Non-pigmented ciliary epithelial cell (primary cell): ENCODE measurements around the gene AVPR2.

Experiments
- DNase-seq: peaks from one replicate; pipeline ENCODE4 v3.0.0-alpha.2; 2010; ENCODE audit warnings: low read depth

The AVPR2 gene

DNA sequence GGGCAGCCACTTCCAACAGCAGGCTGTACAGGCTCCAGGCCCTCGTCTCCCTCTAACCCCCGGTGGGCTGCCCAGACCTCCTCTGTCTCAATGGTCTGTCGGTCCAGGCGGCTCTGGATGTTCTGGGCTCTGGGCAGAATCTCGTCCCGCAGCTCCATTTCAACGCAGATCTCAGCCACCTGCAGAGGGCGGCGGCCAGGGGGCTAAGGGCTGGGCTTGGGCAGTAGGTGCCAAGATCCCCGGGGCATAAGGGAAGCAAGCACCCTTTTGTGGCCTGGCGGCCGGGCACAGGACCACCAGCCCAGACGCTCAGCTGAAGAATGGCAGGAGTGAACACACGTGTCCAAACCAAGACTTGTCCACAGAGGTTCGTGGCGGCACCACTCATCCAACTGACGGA lies 9.2 kb downstream of the AVPR2 start:
- DNase-seq, result no peak

DNA sequence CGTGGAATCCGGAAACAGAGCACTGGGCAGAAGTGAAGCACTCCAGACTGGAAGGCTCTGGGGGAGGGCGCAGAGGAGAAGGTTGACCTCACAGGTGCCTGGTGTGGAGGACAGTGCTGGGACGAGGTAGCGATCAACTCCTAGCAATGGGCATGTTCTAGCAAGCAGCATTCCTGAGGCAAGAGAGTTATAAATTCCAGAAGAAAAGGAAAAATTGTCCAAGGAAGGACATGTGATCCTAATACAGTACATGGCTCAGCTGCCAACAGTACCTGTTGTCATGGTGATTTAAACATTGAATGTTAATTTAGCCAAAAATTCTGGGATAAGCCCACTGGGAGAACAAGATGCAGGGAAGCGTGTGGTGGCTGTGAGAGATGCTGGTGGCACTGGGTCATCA lies 13.4 kb downstream of the AVPR2 start:
- no peak for DNase-seq

DNA sequence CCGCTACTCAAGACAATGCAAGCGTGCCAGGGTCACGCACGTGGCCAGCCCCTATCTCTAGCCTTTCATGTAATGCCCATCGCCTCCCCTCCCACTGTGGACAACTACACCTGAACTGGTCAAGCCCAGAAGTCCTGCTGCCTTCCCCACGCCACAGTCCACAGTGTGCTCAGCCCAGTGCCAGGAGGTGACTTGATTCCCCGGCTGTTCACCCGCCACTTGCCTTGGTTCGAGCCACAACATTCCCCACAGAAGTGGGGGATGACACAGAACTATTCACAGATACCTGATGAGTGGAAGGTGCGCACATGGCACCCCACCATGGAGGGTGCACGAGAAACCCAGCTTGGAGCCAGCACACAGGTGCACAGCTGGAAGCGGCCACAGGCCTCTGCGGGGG lies 14.8 kb downstream of the AVPR2 start:
- no peak for DNase-seq

DNA sequence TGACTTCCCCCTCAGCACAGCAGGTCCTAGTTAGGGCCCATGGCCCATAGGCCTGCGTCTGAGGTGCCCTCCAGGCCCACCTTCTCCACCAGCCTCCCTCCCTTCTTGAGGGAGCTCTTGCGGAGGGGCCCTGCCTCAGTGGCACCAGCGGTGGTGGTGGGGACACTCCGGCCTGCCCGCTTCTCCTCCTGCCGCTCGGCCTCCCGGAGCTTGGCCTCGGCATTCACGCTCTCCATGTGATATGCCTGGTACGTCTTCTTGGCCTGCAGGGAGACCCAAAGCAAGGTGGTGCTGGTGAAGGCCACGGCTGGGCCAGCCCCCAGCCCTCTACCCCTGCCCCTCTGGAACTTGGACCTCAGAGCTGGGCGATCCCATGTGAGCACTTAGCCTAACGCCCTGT lies 16.1 kb downstream of the AVPR2 start:
- DNase-seq, result no peak

DNA sequence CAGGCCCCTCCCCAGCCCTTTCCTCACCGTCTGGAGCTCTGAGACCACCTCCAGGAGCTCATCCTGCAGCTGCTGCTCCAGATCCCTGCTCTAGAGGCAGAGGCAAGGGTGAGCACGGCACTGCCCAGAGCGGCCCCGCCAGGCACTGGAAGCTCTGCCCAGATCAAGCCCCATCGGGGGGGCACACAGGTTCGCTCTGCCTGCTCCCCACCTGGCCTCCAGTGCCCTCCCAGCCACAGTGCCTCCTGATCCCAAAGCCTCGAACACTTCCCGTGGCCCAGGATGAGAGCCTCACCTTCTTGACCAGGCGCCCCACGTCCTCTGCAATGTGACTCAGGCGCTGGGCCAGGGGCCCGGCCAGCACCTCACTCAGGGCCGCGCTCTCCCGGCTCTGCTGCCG lies 16.6 kb downstream of the AVPR2 start:
- DNase-seq, result no peak

DNA sequence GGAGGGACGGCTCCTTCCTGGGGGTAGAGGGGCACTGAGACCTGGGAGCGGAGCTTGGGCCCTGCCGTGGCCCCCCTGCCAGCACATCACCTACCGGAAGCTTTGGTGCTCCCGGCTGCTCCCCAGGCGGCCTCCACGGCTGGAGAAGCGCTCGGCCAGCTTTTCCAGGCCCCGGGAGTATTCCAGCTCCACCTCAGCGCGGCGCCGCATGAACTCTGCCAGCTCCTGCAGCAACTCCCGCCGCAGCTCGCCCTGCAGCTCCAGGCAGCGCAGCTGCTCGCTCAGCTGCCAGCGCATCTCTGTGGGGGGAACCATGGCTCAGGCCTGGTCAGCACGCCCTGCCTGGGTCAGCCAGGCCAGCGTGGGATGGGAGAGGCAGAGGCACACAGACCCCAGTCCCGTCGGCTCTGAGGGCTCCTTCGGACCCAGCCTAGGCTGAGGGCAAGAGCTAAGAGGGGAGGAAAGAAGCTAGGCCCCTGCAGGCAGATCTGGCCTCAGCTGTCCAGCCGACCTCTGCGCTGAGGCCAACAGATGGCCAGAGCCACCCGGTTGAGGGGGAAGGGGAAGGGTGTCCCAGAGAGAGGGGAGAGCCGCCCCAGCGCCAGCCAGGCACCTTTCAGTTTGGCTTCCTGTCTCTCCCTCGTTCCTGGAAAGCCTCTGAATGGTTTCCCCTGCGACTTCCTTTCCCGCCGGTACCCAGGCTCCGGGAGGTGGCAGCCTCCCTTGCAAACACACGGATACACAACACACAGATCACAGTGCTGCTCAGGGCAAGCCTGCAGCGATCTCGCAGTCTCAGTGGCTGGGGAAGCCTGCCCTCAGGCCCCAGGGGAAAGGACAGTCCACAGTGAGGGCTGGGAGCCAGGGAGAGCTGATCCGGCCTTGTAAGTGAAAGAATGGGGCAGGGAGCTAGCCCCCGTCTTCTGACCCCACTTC lies 17.3 kb downstream of the AVPR2 start:
- no peak for DNase-seq

DNA sequence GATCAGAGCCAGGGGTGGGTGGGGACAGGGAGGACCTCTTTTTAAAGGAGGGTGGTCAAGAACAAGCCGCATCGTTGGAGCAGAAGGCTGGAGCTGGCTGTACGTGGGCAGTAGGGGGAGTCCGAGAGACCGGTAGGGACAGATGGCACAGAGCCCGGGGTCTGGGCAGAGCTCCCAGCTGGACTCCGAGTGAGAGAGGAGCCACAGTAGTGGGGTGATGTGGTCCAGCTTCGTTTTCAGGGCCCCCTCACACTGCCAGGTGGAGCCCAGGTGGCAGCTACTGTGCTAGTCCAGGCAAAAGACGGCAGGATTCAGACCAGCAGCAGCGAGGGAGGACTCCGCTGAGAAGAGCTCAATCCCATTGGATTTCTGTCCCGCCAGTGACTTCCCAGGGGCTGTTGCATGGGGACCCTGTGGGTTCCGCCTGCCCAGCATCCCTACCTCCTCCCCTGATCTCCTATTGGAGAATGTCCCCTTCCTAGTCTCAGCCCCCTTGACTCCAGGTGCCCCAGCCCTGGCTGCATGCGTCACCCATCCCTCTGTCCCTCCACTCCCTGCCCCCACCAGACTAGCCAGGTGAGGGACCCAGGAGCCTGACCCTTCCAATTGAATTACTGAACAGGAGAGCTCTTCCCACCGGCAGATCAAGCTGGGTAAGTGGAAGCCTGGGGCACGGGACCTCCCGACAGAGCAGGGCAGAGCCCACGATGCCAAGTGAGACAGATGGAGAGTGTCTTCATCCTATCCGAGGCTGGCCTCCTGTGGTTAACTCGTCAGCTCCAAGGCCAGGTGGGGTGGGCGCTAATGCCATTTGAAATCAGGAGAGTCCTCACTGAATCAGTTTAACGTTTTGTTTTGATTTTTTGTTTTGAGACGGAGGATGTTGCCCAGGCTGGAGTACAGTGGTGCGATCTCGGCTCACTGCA lies 18.7 kb downstream of the AVPR2 start:
- DNase-seq, result no peak

DNA sequence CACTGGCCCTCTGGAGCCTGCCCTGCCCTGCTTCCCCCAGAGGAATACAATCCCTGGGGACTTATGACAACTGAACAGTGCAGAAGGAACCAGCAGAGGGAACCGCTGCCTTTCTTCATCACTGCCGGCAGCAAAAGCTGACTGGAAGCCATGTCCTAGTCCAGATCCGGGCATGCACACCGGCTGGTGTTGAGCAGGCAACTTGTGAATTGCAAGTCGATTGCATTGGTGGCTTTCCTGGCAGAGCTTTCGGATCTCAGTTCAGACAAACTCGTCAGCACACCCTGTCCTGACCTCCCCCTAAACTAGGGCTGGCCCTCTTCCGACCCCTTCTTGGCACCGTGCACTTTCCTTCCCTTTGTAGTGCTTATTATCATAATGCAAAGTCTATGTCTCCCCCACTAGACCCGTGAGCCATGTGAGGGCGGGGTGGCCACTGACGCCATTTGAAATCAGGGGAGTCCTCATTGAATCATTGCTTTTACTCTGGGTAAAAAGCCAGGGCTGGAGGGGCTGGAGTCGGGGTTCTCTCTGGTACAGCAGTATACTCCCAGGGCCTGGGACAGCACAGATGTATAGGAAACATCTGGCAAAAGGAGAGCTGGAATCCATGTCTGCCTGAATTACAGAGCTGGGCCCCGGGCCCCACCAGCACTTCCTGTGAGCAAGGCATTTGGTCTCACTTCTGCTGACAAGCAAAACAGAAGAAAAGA lies 19.8 kb downstream of the AVPR2 start:
- DNase-seq, result no peak

DNA sequence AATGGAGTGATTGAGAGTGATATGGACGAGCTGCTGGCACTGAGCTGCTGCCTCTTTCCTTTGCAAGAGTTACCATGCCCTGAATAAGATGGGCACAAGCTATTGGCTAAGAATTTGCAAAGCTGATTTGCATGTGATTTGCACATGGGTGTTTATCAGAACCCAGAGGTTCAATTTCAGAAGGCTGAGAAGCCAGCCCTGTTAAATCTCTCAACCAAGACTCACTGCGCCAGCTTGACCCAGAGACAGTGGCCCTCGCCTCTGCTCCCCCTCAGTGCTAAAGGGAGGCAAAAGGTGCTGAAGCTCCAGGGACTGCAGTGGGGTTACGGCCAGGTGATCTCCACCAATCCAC lies 20.9 kb downstream of the AVPR2 start:
- no peak for DNase-seq

DNA sequence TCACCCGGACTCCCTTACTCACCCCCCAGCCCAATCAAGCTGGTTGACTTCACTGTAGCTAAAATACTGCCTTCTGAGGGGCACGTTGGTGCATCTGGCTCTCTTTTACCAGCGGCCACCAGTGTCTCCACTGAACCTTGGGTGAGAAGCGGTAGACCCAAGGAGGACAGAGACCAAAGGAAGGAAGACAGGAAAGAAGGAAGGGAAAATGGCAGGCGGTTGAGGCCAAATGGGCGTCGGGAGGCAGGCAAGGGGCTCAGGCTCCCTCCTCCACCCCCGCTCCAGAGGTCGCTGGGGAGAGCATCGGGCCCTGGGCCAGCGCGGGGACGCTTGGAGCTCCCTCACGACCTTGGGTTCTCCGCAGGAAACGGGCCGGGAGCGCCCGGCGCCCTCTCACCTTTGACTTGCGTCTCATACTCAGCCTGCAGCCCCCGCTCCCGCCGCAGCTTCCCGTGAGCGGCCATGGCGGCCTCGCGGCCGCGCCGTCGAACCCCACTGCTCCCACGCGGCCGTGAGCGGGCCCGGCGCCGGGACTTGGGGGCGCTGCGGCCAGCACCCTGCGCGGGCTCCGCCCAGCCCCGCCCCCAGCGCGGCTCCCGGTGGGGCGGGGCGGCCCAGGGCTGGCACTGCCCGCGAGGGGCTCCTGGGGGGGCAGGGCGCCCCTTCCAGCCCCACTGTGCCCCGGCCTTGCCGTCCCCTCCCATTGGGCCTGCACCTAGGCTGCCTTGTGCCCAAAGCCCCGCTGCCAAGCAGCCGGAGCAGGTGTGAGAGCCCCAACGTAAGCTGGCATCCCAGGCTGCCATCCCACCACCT lies 21.5 kb downstream of the AVPR2 start, which contains the start of gene ARHGAP4:
Gene ARHGAP4 (minus strand): TSS at position 526 of the 813 bp plus-strand sequence. CDS start 62 bp downstream, at position 464.
- DNase-seq, result no peak

DNA sequence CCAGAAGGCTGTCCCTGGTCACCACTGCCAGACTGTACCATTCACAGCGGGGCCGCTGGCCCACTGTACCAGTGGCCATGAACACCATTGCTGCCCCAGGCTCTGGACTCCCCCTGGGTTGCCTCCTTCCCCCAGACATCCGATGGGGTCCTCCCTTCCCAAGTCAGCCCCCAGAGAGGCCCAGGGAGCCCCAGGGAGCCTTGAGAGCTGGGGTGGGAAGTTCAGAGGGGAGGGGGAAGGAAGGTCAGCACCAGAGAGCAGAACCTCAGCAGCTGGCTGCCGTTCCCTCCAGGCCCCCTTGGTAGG lies 22.0 kb downstream of the AVPR2 start:
- DNase-seq, result no peak

DNA sequence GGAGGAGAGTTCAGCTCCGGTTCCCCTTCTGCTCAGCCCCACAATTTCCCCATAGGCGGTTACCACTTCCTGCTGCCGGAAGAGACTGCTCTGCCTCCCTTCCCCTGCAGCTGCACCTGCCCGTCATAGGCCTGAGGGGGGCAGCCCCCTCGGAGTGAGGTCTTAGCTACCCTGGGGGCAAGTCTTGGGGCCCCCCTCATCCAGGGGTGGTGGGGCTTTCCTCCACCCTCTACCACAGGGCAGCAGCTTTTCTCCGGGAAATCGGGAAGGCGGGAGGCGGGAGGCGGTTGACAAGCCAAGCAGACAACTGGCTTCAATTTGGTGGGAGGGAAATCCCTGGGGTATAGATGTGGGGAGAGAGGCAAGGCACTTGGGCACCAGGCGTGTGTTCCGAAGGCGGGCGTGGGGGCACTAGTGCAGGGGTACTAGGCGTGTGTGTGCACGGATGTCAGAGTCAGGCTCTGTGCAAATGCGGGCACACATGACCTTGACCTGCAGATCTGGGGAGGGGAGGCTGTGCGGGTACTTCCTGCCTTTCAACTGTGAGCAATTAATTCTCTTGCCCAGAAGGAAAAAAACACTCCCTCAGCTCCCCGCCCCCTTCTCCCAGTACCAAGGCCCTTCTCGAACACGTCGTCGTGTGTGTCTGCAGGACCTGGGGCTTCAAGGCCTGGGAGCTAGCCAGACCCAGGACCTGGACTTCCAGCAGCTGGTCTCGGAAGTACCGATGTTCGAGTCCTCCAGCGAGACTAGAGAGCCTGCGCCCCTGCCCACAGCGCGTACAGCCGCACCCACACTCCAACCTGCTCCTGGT lies 22.6 kb downstream of the AVPR2 start:
- DNase-seq, result no peak

DNA sequence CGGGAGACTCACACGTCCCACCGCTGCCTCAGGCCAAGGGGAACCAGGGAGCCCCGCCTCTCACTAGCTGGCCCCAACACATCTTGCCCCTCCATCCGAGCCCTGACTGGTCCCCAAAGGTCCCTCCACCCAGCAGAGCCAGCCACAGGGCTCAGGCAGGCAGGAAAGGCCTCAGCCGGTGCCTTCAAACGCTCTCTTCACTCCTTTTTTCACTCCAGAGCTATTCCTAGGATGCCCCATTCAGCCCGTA lies 23.1 kb downstream of the AVPR2 start:
- DNase-seq, result no peak

DNA sequence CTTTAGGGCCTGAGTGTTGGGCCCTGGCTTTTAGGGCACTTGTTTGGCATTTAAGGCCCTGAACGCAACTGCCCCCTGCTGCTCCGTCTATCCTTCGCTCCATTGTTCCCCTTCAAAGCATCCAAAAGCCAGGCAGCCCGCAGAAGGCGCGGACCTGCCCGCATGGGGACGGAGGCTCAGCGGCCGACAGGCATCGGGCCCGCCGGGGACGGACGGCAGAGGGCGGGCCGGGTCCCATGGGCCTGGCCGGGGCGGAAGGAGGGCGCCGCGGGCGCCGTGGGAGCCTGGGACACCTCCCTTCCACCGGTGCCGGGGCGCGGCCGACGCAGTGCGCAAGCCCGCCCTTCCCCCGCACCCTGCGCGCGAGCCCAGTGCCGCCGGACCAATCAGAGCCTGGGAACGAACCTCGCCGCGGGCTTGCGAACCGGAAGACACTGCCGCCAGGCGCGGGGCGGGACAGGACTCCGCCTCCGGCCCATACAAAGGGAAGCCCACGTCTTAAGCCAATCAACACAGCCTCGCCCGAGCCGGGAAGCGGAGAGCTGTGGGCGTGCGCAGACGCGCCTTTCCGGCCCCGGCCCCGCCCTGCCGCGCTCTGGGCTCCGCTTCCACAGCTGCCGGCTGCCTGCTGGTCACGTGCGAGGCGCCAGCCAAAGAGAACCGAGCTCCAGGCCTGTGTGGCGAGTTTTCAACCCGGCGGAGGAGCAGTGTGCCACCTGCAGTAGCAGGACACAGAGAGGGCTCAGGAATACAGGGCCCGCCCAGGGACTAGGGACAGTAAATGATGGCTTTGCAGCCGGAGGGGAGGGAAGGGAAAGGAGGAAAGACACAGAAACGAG lies 23.7 kb downstream of the AVPR2 start:
- DNase-seq, result peak; percentile 87

DNA sequence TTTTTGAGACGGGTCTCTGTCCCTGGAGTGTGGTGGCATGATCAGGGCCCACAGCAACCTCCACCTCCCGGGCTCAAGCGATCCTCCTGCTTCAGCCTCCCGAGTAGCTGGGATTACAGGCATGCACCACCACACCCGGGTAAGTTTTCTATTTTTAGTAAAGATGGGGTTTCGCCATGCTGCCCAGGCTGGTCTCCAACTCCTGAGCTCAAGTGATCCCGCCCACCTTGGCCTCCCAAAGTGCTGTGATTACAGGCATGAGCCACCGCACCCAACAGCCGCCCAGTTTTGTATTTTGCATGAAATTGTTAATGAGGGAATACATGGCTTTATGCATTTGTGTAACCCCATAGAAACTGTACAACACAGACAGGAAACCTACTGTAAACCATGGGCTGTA lies 24.4 kb downstream of the AVPR2 start:
- no peak for DNase-seq

DNA sequence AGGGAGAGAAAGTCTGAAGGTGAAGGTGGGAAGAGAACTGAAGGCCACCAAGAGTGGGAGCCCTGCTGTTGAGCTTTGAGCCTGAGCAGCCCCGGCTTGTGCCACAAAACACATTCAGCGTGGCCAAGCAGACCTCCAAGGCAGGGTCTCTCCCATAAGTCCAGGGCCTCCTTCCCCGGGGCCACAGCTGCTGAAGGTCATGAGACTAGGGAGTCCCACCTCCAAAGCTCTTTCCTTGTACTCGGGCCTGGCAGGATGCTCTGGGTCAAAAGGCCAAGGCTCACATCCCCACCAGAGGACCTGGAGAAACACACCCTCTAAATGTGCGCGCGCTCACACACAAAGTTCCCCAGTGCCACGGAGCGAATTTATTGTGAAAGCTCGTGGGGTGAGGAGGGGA lies 25.1 kb downstream of the AVPR2 start:
- no peak for DNase-seq

DNA sequence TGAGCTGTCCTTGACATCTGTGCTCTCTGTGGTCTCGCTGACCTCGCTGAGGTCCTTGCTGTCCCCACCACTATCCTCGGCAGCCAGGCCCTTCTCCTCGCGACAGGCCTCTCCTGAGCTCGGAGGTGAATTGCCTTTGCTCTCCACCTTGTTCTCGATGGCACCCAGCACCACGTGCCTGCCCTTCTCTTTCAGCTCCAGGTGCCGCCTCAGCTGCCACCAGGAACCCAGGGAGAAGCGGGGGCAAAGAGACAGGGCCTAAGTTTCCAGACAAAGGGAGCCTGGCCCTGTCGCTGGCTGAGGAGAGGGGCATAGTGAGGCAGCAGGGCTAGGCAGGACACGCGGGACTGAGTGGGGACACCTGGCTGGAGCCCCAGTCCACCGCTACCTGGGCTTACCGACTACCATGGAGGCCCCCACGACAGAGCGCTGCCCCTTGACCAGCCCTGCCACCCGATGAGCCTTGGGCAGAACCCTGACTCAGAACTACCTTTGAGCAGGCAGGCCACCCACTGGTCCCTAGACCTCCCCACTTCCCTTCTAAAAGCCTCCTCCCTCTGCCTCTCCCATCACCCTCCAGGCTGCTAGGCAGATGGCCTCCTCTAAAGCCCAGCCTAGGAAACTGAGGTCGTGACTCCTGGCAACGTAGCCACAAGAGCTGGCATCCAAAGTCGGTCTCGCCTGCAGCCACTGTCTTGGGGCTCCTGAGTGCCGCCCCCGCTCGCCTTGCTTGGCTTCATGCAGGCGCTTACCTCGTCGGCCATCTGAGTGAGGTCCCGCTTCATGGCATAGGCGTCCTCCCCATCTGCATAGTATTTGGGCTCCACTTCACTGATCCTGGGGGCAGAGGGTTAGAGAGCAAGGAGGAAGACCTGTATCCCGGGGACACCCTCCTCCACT lies 25.8 kb downstream of the AVPR2 start:
- no peak for DNase-seq

DNA sequence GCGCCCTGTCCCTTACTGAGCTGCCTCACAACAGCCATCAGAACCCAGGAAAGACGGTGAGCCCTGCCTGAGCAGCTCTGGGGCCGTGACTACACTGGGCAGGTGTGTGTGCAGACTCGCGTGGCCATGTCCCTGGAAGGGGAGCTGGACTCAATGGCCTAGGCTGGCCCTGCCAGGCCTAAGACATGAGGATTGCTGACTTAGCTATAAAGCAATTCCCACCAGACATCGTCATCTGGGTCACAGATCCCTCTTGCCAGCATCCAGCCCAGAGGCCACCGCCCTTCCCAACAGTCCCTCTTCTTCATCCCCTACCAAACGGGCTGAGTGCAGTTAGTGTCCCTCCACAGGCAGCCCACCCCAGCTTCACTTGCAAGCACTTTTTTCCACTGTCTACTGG lies 26.7 kb downstream of the AVPR2 start:
- no peak for DNase-seq

DNA sequence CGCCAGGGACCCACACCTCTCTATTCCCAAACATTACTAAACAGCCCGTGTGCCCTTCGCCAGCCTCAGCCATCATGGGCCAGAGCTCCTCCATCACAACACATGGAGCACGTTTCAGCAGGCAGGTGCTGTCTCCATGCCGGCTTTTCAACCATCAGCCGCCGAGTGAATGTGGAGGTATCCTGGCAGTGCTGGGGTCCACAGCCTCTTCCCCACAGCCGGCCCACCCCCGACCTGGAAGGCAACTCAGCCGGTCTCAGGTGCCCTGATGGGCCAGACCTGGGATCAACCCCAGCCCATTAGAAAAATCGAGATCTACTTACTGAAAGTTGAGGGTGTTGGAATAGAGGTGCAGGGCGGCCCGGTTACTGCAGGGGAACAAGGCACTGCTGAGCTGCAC lies 27.3 kb downstream of the AVPR2 start:
- no peak for DNase-seq
